ENCODE measurements around the gene OPN1MW3. TPM values are rescaled to one million over a fixed set of nuclear protein-coding genes. Genes with fewer than 3 reads are reported as not detected.
"Not testable (repeated sequence)": the region's sequence is repeated elsewhere in the genome, so short reads cannot be mapped to it uniquely, and the experiment has no call there.

Gene OPN1MW3
- not detected for polyA plus RNA-seq (2013, experiment 1 of 2)
- polyA plus RNA-seq (2013, experiment 2 of 2): not detected

DNA sequence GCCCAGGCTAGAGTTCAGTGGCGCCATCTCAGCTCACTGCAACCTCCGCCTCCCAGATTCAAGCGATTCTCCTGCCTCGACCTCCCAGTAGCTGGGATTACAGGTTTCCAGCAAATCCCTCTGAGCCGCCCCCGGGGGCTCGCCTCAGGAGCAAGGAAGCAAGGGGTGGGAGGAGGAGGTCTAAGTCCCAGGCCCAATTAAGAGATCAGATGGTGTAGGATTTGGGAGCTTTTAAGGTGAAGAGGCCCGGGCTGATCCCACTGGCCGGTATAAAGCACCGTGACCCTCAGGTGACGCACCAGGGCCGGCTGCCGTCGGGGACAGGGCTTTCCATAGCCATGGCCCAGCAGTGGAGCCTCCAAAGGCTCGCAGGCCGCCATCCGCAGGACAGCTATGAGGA, at the start of gene OPN1MW3:
OPN1MW3 (plus strand) TSS at position 301 of the 400 bp plus-strand sequence; CDS start at position 339, 38 bp downstream.
- DNase-seq; H2AFZ ChIP-seq (ENCODE audit: low read depth, low read length); H3K4ac ChIP-seq (ENCODE audit: low read depth in 1 of 2, low read length in 2 of 2); H2BK12ac ChIP-seq (ENCODE audit: low read length in 2 of 2); H3K9ac ChIP-seq (ENCODE audit: low read length); H2BK5ac ChIP-seq (ENCODE audit: low read depth, low read length, poor library complexity, severe bottlenecking); H3K9me3 ChIP-seq (ENCODE audit: control insufficient read depth, low read length); H4K91ac ChIP-seq (ENCODE audit: low read length); H2AK5ac ChIP-seq (ENCODE audit: low read length, severe bottlenecking); H4K8ac ChIP-seq (ENCODE audit: low read length); H3K27ac ChIP-seq (ENCODE audit: low read length, poor library complexity, severe bottlenecking); H3K4me1 ChIP-seq (ENCODE audit: control insufficient read depth, insufficient read depth, low read depth, low read length); H2BK15ac ChIP-seq (ENCODE audit: low read depth, poor library complexity, severe bottlenecking); H3K14ac ChIP-seq (ENCODE audit: low read length in 2 of 2); H3K36me3 ChIP-seq (ENCODE audit: control insufficient read depth in 1 of 2, insufficient read depth in 2 of 2, low read depth in 1 of 2, low read length in 2 of 2); H2BK120ac ChIP-seq (ENCODE audit: low read depth, low read length); H3K79me1 ChIP-seq (replicated peaks; ENCODE audit: low read length, poor library complexity, severe bottlenecking); H3K23ac ChIP-seq (ENCODE audit: low read length in 2 of 2); H3K4me2 ChIP-seq (ENCODE audit: low read length, poor library complexity, severe bottlenecking); H3K27me3 ChIP-seq (ENCODE audit: control insufficient read depth in 1 of 2, insufficient read depth in 1 of 2, low read length in 2 of 2); H3K4me3 ChIP-seq (ENCODE audit: insufficient read depth in 1 of 2, low read depth in 1 of 2, low read length in 2 of 2); H3K18ac ChIP-seq (ENCODE audit: low read depth in 1 of 2, low read length in 2 of 2): not testable (repeated sequence)
- WGBS: no CpG with 5 or more reads among the region's 17 CpGs

DNA sequence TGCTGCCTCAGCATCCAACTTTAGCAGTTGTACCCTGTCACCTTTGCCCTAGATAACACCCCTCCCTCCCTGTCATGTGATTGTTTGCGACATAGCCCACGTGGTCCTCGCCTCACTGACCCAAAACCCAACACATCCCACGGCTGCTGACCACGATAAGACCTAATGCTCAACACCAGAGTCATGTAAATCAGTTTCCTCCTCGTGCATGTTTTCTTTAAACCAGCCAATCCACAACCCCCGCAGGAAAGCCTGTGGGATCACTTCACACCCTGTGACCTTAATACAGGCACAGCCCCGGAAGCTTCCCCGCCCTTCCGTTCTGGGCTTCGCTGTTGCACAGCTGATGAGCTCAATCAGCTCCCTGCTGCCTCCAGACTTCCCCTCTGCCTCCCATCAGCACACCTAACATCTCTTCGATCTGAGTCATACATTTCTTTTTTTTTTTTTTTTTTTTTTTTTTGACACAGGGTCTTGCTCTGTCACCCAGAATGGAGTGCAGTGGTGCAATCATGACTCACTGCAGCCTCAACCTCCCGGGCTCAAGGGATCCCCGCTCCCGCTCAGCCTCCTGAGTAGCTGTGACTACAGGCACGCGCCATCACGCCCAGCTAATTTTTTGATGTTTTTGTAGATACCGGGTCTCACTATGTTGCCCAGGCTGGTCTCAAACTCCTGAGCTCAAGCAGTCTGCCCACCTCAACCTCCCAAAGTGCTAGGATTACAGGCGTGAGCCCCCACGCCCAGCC, 47.5 kb upstream of the OPN1MW3 start:
- H3K4me1 ChIP-seq (ENCODE audit: control insufficient read depth, insufficient read depth, low read depth, low read length); H2AFZ ChIP-seq (ENCODE audit: low read depth, low read length); H3K14ac ChIP-seq (ENCODE audit: low read length in 2 of 2); H3K79me1 ChIP-seq (replicated peaks; ENCODE audit: low read length, poor library complexity, severe bottlenecking); H4K8ac ChIP-seq (ENCODE audit: low read length); H3K4me2 ChIP-seq (ENCODE audit: low read length, poor library complexity, severe bottlenecking); H2BK12ac ChIP-seq (ENCODE audit: low read length in 2 of 2); H3K4me3 ChIP-seq (ENCODE audit: insufficient read depth in 1 of 2, low read depth in 1 of 2, low read length in 2 of 2); H4K91ac ChIP-seq (ENCODE audit: low read length); H3K36me3 ChIP-seq (ENCODE audit: control insufficient read depth in 1 of 2, insufficient read depth in 2 of 2, low read depth in 1 of 2, low read length in 2 of 2); H2BK120ac ChIP-seq (ENCODE audit: low read depth, low read length); H3K18ac ChIP-seq (ENCODE audit: low read depth in 1 of 2, low read length in 2 of 2); H2AK5ac ChIP-seq (ENCODE audit: low read length, severe bottlenecking); H3K23ac ChIP-seq (ENCODE audit: low read length in 2 of 2); H3K9me3 ChIP-seq (ENCODE audit: control insufficient read depth, low read length); DNase-seq; H2BK5ac ChIP-seq (ENCODE audit: low read depth, low read length, poor library complexity, severe bottlenecking); H3K27me3 ChIP-seq (ENCODE audit: control insufficient read depth in 1 of 2, insufficient read depth in 1 of 2, low read length in 2 of 2); H3K9ac ChIP-seq (ENCODE audit: low read length); H3K4ac ChIP-seq (ENCODE audit: low read depth in 1 of 2, low read length in 2 of 2); H2BK15ac ChIP-seq (ENCODE audit: low read depth, poor library complexity, severe bottlenecking); H3K27ac ChIP-seq (ENCODE audit: low read length, poor library complexity, severe bottlenecking): not testable (repeated sequence)
- no CpG with 5 or more reads among the region's 21 CpGs for WGBS

DNA sequence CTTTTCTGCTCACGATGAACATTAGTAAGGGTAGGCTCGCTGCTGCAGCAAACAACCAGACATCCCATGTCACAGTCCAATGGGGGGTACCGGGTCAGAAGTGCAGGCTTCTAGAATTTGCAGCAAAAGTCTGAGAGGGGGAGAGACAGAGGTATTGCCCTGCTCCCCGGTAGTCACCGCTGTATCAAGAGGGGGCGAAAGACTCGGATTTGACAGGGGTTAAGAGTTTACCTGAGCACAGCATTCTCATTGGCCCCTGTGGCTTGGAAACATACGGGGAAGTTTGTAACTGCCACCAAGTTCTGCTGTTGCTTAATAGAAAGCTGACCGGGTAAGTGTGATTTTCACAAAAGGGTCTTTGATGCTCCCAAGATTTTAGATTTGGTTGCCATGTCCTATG, 46.3 kb upstream of the OPN1MW3 start:
- not testable (repeated sequence) for H3K27ac ChIP-seq (ENCODE audit: low read length, poor library complexity, severe bottlenecking); H3K4ac ChIP-seq (ENCODE audit: low read depth in 1 of 2, low read length in 2 of 2); H3K79me1 ChIP-seq (replicated peaks; ENCODE audit: low read length, poor library complexity, severe bottlenecking); H2BK12ac ChIP-seq (ENCODE audit: low read length in 2 of 2); H3K27me3 ChIP-seq (ENCODE audit: control insufficient read depth in 1 of 2, insufficient read depth in 1 of 2, low read length in 2 of 2); H3K9ac ChIP-seq (ENCODE audit: low read length); H3K4me1 ChIP-seq (ENCODE audit: control insufficient read depth, insufficient read depth, low read depth, low read length); H3K36me3 ChIP-seq (ENCODE audit: control insufficient read depth in 1 of 2, insufficient read depth in 2 of 2, low read depth in 1 of 2, low read length in 2 of 2); H3K9me3 ChIP-seq (ENCODE audit: control insufficient read depth, low read length); H2BK5ac ChIP-seq (ENCODE audit: low read depth, low read length, poor library complexity, severe bottlenecking); H2BK120ac ChIP-seq (ENCODE audit: low read depth, low read length); H2AK5ac ChIP-seq (ENCODE audit: low read length, severe bottlenecking); H3K4me2 ChIP-seq (ENCODE audit: low read length, poor library complexity, severe bottlenecking); DNase-seq; H4K8ac ChIP-seq (ENCODE audit: low read length); H4K91ac ChIP-seq (ENCODE audit: low read length); H3K18ac ChIP-seq (ENCODE audit: low read depth in 1 of 2, low read length in 2 of 2); H3K23ac ChIP-seq (ENCODE audit: low read length in 2 of 2); H2AFZ ChIP-seq (ENCODE audit: low read depth, low read length); H2BK15ac ChIP-seq (ENCODE audit: low read depth, poor library complexity, severe bottlenecking); H3K4me3 ChIP-seq (ENCODE audit: insufficient read depth in 1 of 2, low read depth in 1 of 2, low read length in 2 of 2); H3K14ac ChIP-seq (ENCODE audit: low read length in 2 of 2)
- WGBS: no CpG with 5 or more reads among the region's 9 CpGs

DNA sequence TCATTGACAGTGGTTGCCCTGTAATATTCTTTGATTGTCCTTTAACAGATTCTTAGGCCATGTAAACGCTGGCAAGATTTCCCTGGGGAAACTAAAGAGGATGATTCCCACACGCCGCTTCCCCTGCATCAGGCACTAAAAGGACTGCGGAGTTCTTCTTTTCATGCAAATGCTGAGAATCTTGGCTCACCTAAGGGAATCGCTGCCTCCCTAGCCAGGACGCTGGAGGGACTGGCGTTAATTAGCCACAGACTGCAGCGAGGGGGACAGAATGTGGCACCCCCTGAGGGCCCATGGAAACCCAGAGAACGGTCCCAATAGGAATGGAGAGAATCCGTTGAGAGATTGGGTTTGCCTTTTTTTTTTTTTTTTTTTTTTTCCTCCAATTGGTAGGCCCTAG, 45.9 kb upstream of the OPN1MW3 start:
- not testable (repeated sequence) for H3K36me3 ChIP-seq (ENCODE audit: control insufficient read depth in 1 of 2, insufficient read depth in 2 of 2, low read depth in 1 of 2, low read length in 2 of 2); H3K27ac ChIP-seq (ENCODE audit: low read length, poor library complexity, severe bottlenecking); H3K4ac ChIP-seq (ENCODE audit: low read depth in 1 of 2, low read length in 2 of 2); H2BK12ac ChIP-seq (ENCODE audit: low read length in 2 of 2); DNase-seq; H2BK120ac ChIP-seq (ENCODE audit: low read depth, low read length); H3K18ac ChIP-seq (ENCODE audit: low read depth in 1 of 2, low read length in 2 of 2); H3K14ac ChIP-seq (ENCODE audit: low read length in 2 of 2); H3K4me1 ChIP-seq (ENCODE audit: control insufficient read depth, insufficient read depth, low read depth, low read length); H4K91ac ChIP-seq (ENCODE audit: low read length); H2BK15ac ChIP-seq (ENCODE audit: low read depth, poor library complexity, severe bottlenecking); H3K9me3 ChIP-seq (ENCODE audit: control insufficient read depth, low read length); H2AFZ ChIP-seq (ENCODE audit: low read depth, low read length); H3K4me2 ChIP-seq (ENCODE audit: low read length, poor library complexity, severe bottlenecking); H2AK5ac ChIP-seq (ENCODE audit: low read length, severe bottlenecking); H3K79me1 ChIP-seq (replicated peaks; ENCODE audit: low read length, poor library complexity, severe bottlenecking); H3K23ac ChIP-seq (ENCODE audit: low read length in 2 of 2); H4K8ac ChIP-seq (ENCODE audit: low read length); H3K4me3 ChIP-seq (ENCODE audit: insufficient read depth in 1 of 2, low read depth in 1 of 2, low read length in 2 of 2); H3K27me3 ChIP-seq (ENCODE audit: control insufficient read depth in 1 of 2, insufficient read depth in 1 of 2, low read length in 2 of 2); H2BK5ac ChIP-seq (ENCODE audit: low read depth, low read length, poor library complexity, severe bottlenecking); H3K9ac ChIP-seq (ENCODE audit: low read length)
- WGBS: no CpG with 5 or more reads among the region's 10 CpGs

Data from mesenchymal stem cell (in vitro differentiated cells and primary cell).